Heart left ventricle (tissue), 13 donors: ENCODE measurements around the gene MEG3.

ENCODE experiments used
- POLR2A ChIP-seq, 2 donors: fragments of 450-650 bp; IDR thresholded peaks; one replicate each; pipeline ENCODE4 v1.6.1; 2017; ENCODE audit warnings: antibody characterized with exemption in 2 of 2, mild to moderate bottlenecking in 2 of 2, moderate library complexity in 2 of 2
- TF ChIP-seq, protein P1 (sequence below), 12 donors: fragments of 200-600 bp; sonication (generic) in 4 of 12; IDR thresholded peaks; one replicate each; pipeline versions ENCODE4 v1.5.0 to v1.8.0; 2018 to 2022; ENCODE audit warnings: antibody characterized with exemption in 12 of 12, mild to moderate bottlenecking in 5 of 12
- donor health status: ischemic (EF 13 %, LVEDD 7.1; RV severe dilation, severe dysfunction).
- donor health status: DM: no; HTN: yes; CAD: no.
- donor health status: DM: no; HTN: no; CAD: no.
- donor health status: ischemic (EF 25% LVEDD 6.9; RV normal size, moderate dysfunction).
- donor health status: ischemic (EF 25% LVEDD 5.7; RV mildly dilated, moderate dysfunction).
- donor health status: ischemic (EF 35%, LVEDD 5.7; RV mildly dilated, moderate dysfunction).
- donor health status: nonischemic (EF 11% LVEDD 7.7; RV severe dilation, severe dysfunction).
- donor health status: DM: yes; HTN: yes; CAD: no.
- donor health status: PGD.
- donor health status: ischemic (EF 29% LVEDD 5.4; RV normal size, mild dysfunction).
- donor health status: nonischemic (EF 23%, LVEDD 6.1; RV moderate dilation, normal function).

- no peak for TF ChIP-seq POLR2A (IDR thresholded peaks at IDR 0.05)
- TF ChIP-seq, protein P1, sequence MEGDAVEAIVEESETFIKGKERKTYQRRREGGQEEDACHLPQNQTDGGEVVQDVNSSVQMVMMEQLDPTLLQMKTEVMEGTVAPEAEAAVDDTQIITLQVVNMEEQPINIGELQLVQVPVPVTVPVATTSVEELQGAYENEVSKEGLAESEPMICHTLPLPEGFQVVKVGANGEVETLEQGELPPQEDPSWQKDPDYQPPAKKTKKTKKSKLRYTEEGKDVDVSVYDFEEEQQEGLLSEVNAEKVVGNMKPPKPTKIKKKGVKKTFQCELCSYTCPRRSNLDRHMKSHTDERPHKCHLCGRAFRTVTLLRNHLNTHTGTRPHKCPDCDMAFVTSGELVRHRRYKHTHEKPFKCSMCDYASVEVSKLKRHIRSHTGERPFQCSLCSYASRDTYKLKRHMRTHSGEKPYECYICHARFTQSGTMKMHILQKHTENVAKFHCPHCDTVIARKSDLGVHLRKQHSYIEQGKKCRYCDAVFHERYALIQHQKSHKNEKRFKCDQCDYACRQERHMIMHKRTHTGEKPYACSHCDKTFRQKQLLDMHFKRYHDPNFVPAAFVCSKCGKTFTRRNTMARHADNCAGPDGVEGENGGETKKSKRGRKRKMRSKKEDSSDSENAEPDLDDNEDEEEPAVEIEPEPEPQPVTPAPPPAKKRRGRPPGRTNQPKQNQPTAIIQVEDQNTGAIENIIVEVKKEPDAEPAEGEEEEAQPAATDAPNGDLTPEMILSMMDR (IDR thresholded peaks at IDR 0.05): no peak
These were observed 12.6 kb upstream of the MEG3 start for GRCh38 chr14:100813291-100813690.
